Esophagus muscularis mucosa (tissue), 4 donors: ENCODE data around the gene MAGI2.

Experiments used
- CTCF ChIP-seq, 3 experiments: fragments of 200-600 bp in 2 of 3; fragments of 450-650 bp in 1 of 3; sonication (generic) in 2 of 3; IDR thresholded peaks; one replicate each; pipeline ENCODE4 v1.5.1; 2017 to 2019; ENCODE audit warnings: antibody characterized with exemption in 3 of 3, mild to moderate bottlenecking in 2 of 3, moderate library complexity in 1 of 3
- EP300 ChIP-seq: sonication (generic); formaldehyde crosslinking; IDR thresholded peaks from one replicate; pipeline ENCODE4 v1.6.1; 2017; ENCODE audit warnings: antibody characterized with exemption
- POLR2A ChIP-seq: fragments of 450-650 bp; IDR thresholded peaks from one replicate; pipeline ENCODE4 v1.6.1; 2017; ENCODE audit warnings: antibody characterized with exemption, moderate library complexity, mild to moderate bottlenecking, low read depth

GRCh38 chr7:78379148-78379547 lies 1074.3 kb downstream of the MAGI2 start:
- TF ChIP-seq EP300 (no peak), CTCF (IDR thresholded peaks at IDR 0.05) (no peak), POLR2A (no peak)
